Measurements from ENCODE around the gene OSBPL1A.

DNA sequence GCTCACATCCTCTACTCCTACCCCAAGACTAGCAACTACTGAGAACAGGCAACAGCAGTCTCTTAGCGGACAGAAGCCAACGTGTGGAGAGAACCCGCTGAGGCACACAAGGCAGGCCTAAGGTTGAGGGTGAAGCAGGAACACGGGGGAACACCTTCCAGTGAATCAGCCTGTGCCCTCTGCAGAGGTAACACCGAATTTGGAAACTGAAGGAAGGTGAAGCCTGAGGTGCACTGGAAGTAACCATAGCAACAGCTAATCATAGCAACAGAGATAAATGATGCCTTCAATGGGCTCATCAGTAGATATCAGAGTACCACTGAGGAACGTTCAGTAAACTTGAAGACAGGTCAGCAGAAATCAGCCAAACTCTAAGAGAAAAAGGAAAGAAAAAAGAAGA, 43.3 kb downstream of the OSBPL1A start:
- TF ChIP-seq POLR2AphosphoS5 (IDR thresholded peaks at IDR 0.05; ENCODE audit: low read depth, low read length): no peak
- no peak for TF ChIP-seq TAF1 (IDR thresholded peaks at IDR 0.05; ENCODE audit: borderline replicate concordance, insufficient read depth, low read length)
- TF ChIP-seq SIN3A (IDR thresholded peaks at IDR 0.05; ENCODE audit: borderline replicate concordance, insufficient read depth, low read length): no peak
- TF ChIP-seq, protein P1, sequence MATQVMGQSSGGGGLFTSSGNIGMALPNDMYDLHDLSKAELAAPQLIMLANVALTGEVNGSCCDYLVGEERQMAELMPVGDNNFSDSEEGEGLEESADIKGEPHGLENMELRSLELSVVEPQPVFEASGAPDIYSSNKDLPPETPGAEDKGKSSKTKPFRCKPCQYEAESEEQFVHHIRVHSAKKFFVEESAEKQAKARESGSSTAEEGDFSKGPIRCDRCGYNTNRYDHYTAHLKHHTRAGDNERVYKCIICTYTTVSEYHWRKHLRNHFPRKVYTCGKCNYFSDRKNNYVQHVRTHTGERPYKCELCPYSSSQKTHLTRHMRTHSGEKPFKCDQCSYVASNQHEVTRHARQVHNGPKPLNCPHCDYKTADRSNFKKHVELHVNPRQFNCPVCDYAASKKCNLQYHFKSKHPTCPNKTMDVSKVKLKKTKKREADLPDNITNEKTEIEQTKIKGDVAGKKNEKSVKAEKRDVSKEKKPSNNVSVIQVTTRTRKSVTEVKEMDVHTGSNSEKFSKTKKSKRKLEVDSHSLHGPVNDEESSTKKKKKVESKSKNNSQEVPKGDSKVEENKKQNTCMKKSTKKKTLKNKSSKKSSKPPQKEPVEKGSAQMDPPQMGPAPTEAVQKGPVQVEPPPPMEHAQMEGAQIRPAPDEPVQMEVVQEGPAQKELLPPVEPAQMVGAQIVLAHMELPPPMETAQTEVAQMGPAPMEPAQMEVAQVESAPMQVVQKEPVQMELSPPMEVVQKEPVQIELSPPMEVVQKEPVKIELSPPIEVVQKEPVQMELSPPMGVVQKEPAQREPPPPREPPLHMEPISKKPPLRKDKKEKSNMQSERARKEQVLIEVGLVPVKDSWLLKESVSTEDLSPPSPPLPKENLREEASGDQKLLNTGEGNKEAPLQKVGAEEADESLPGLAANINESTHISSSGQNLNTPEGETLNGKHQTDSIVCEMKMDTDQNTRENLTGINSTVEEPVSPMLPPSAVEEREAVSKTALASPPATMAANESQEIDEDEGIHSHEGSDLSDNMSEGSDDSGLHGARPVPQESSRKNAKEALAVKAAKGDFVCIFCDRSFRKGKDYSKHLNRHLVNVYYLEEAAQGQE (IDR thresholded peaks at IDR 0.05; ENCODE audit: insufficient read depth in 1 of 2, low read depth in 2 of 2, low read length in 2 of 2): no peak
- TF ChIP-seq FOXP2 (optimal IDR thresholded peaks at IDR 0.05; ENCODE audit: borderline replicate concordance, extremely low read depth, extremely low read length, insufficient read depth): no peak

All from PFSK-1 (cell line).